ELF-1 (cell line): ENCODE measurements around the gene MEMO1.

Experiments
- DNase-seq: peaks from one replicate; pipeline ENCODE4 v3.0.0-alpha.2; 2016; ENCODE audit warnings: low read depth, low spot score

MEMO1 gene

DNA sequence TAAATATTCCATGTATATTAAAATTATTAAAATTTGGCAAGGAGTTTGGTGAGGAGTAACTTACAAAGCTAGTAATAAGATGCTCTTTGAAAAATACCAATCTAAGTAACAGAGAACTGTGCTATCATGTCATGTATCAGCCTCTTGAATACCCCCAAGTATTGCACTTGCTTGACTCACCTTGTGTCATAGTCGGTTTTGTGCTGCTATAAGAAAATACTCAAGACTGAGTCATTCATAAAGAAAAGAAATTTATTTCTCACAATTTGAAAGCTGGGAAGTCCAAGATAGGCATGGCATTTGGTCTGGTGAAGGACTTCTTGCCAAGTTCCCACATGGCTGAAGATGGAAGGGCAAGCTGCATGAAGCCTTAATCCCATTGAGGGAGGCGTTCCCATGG lies 179.2 kb downstream of the MEMO1 start:
- DNase-seq, result no peak

DNA sequence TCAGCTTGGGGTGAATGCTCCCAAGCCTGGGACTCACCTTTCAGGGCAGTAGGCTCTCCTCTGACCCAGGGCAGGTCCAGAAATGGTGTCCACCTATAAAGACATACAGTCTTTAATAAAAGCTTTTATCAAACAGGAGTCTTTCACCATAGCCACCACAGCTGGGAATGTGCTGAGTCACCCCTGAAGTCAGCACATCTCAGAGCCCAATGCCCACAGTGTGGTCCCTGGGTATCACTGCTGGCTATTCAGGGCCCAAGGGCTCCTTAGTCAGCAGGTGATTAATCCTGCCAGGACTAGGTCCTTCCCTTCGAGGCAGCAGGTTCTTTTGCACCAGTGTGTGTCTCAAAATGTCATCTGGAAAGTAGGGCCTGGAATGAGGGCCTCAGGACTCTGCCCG lies 181.9 kb downstream of the MEMO1 start:
- DNase-seq, result no peak

DNA sequence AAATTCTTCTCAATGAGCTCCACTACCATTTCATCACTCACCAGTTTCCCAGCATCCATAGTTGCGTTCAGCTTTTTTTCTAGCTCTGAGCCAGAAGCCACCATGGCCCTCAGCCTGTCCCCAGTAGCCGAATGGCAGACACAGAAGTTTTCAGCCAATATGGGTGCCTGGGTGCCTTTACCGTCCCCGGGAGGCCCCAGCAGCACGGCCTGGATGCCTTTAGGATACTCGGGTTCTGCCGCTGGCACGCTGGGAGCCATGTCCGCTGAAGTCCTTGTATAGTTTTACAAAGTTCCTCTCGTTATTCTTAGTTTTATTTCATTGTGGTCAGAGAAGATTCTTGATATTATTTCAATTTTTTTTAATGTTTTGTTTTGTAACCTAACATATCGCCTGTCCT lies 187.2 kb downstream of the MEMO1 start:
- no peak for DNase-seq

DNA sequence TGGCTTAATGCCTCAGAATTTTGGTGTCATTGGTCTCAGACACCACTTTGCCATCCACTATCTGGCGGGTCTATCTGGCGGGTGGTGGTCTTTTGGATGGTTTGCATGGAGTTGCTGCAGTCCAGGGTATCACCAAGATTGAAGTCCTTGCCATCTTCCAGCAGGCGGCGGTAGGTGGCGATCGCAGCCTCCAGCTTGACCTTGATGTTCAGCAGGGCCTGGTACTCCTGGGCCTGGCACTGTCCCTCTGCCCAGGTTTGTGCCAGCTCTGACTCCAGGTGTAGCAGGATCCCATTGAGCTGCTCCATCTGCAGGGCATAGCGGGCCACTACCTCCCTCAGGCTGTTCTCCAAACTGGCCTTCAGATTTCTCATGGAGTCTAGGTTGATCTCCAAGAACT lies 188.2 kb downstream of the MEMO1 start:
- no peak for DNase-seq
